Colon (tissue), 2 donors: ENCODE measurements around the gene UTS2B.

Source experiments
- FAIRE-seq: peaks from 2 replicates; lab custom pipeline; 2012; peaks lifted over from hg19 to GRCh38; lab: Jason Lieb, UNC
- donor health status: control.
- donor health status: control.

UTS2B gene

GRCh38 chr3:191238321-191238817 lies 92.0 kb downstream of the UTS2B start:
- no peak for FAIRE-seq

- FAIRE-seq, result no peak
Observed at GRCh38 chr3:191237047-191237882, 93.1 kb downstream of the UTS2B start.

GRCh38 chr3:191236646-191237045 lies 93.7 kb downstream of the UTS2B start:
- no peak for FAIRE-seq

- FAIRE-seq, result no peak
Observed at GRCh38 chr3:191235331-191236314, 94.7 kb downstream of the UTS2B start.

GRCh38 chr3:191234216-191234615 lies 96.1 kb downstream of the UTS2B start:
- FAIRE-seq, result no peak

- FAIRE-seq, result no peak
Observed at GRCh38 chr3:191227541-191227940, 102.8 kb downstream of the UTS2B start.

- no peak for FAIRE-seq
Observed at GRCh38 chr3:191221638-191222037, 108.7 kb downstream of the UTS2B start.

GRCh38 chr3:191220908-191221307 lies 109.4 kb downstream of the UTS2B start:
- FAIRE-seq, result no peak

- no peak for FAIRE-seq
Observed at GRCh38 chr3:191217301-191217700, 113.0 kb downstream of the UTS2B start.
